NCI-H146 treated with DMSO at 0.1 percent for 48 hours (cell line): ENCODE results near the gene ZNF653.

ENCODE experiments used
- DNase-seq: peaks from one replicate; lab custom pipeline; 2025; ENCODE audit not compliant: unreplicated experiment; lab: John Stamatoyannopoulos, UW

Gene ZNF653

DNA sequence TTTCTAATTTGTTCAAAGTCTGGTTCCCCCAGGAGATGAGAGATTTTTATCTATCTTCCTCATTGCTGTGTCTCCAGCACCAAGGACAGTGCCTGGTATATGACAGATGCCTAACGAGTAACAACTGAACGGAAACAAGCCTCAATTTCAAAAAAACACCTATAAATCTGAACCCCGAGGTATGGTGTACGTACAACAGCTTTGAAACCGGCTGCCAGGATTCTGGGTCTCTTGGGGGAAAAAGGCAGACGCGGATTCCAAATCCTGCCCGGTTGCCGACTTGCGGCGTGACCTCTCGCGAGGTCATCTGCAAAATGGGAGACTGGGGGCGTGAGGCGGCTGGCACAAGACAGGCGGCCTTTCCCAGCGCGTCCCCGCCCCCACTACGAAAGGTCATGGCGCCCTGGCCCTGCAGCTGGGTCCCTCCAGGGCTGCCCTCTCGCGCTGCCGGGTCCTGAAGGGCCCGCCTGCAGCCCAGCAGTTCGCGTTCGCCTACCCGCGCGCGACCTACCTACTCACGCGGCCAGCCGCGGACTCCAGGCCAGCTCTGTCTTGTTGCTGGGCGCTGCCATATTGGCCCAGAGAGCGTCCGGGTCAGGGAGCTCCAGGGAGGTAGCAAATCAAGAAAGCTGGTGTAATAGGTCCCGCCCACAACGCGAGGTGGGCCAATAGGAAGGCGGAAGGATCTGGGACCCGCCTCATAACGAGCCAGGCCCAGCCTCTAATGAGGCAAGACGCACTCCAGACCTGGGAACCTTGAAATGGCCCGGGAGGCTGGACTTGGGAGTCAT is 23.1 kb upstream of the ZNF653 start, which contains the start of gene ECSIT:
Gene ECSIT (minus strand): TSS at position 584 of the 791 bp plus-strand sequence. CDS start 9,964 bp downstream, outside the sequence.
- peak; percentile 99 for DNase-seq

GRCh38 chr19:11519138-11519537 is 13.5 kb upstream of the ZNF653 start:
- DNase-seq = no peak

GRCh38 chr19:11513946-11514345 is 8.3 kb upstream of the ZNF653 start:
- DNase-seq = no peak

GRCh38 chr19:11510444-11510843 is 4.8 kb upstream of the ZNF653 start:
- no peak for DNase-seq

GRCh38 chr19:11507370-11508078 is 1.9 kb upstream of the ZNF653 start:
- DNase-seq = no peak

- no peak for DNase-seq
Measured at GRCh38 chr19:11506967-11507366, 1.3 kb upstream of the ZNF653 start.

DNA sequence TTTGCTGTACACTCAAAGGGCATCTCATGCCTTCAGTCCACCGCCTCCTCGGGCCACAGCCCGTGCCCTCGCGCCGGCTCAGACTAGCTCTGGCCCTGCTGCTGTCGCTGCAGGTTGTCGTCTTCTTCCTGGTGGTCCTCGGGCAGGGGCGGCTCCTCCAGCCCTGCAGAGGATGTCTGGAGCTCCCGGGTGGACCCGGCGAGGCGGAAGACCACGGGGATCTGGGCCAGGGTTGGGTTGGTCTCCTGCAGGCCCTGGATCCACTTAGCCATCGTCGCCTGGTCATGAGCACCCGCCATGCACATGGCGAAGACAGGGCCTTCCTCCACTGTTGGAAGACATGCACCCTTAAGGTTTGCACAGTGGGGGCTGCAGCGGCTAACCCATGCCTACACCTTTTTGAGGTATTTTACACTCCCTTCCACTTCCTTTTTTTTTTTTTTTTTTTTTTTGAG is 489 bp upstream of the ZNF653 start:
- no peak for DNase-seq

DNA sequence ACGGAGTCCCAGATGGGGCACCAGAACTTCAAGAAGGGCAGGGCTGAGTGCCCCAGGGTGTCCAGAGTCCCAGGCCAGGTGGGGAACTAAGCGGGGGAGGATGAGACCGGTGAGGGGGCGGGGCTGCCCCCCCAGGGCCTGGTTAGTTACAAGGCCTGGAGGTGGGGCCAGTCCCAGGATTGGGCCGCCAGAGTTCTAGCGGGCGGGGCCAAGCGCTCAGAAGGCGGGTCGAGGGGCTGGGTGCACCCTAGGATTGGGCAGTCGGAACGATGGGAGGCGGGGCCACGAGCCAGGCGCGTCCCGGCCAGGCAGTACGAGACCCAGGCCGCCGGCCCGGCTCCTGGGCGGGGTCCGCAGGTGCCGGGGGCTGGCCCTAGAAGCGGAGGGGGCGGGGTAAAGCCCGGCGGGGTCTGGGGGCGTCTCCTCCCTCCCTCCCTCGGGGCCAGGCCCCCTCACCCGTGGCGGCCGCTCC is 571 bp downstream of the ZNF653 start:
- DNase-seq = peak; percentile 90

- DNase-seq = no peak
Measured at GRCh38 chr19:11504502-11505031, 1.1 kb downstream of the ZNF653 start.

- no peak for DNase-seq
Measured at GRCh38 chr19:11499890-11500420, 5.7 kb downstream of the ZNF653 start.

DNA sequence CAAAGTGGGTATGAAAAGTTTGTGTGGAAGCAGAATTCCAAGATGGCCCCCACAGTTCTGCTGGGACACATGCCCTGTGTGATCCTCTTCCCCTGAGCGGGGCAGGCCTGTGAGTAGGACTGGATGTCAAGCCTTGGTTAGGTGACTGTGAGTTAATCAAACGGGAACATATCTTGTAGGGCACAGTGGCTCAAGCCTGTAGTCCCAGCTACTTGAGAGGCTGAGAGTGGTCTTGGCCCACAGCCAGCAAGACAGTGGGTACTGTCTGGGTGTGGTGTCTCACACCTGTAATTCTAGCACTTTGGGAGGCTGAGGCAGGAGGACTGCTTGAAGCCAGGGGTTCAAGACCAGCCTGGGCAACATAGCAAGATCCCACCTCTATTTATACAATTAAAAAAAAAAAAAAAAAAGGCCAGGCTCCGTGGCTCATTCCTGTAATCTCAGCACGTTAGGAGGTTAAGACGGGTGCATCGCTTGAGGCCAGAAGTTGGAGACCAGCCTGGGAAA is 6.4 kb downstream of the ZNF653 start:
- DNase-seq = no peak

DNA sequence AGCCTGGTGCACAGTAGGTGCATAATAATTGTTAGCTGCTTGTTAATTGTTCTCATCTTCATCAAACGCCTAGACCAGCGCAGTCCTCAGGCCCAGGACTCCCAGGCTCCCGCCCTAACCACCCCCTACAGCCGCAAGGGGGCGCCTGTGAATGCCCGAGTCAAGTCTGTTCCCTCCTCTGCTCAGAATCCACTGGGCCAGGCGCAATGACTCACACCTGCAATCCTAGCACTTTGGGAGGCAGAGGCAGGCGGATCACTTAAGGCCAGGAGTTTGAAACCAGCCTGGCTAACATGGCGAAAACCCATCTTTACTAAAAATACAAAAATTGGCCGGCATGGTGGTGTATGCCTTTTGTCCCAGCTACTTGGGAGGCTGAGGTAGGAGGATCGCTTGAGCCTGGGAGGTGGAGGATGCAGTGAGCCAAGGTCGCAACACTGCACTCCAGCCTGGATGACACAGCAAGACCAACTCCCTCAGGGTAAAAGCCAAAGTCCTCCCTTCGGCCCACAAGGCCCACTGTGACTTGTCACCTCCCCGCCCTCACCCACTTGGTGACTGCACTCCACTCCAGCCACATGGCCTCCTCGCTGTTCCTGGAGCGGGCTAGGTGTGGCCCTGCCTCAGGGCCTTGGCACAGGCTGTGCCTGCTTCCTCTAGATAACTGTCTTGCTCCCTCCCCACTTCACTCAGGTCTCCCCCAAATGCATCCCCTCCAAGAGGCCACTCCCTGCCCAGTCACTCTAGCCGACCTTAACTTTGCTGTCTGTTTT is 9.1 kb downstream of the ZNF653 start:
- peak; percentile 8 for DNase-seq

GRCh38 chr19:11495885-11496284 is 9.8 kb downstream of the ZNF653 start:
- no peak for DNase-seq

GRCh38 chr19:11495481-11495880 is 10.2 kb downstream of the ZNF653 start:
- no peak for DNase-seq

GRCh38 chr19:11494634-11495285 is 10.9 kb downstream of the ZNF653 start:
- no peak for DNase-seq

GRCh38 chr19:11489378-11489777 is 16.3 kb downstream of the ZNF653 start:
- DNase-seq = no peak

- no peak for DNase-seq
Measured at GRCh38 chr19:11486661-11487503, 18.8 kb downstream of the ZNF653 start.

GRCh38 chr19:11485245-11485837 is 20.3 kb downstream of the ZNF653 start:
- DNase-seq = no peak
